IMR-90 (cell line): ENCODE results near the gene TMEM131. TPM values are rescaled to one million over a fixed set of nuclear protein-coding genes. Genes with fewer than 3 reads are reported as not detected.
"Not testable (repeated sequence)": the region's sequence is repeated elsewhere in the genome, so short reads cannot be mapped to it uniquely, and the experiment has no call there.

Source experiments
- ATAC-seq: fragments of 200-7000 bp; cut with Tn5 transposase; 2 replicates; pipeline ENCODE4 v1.9.1; 2020; ENCODE audit warnings: low read depth, mild to moderate bottlenecking, moderate library complexity
- BruUV-seq: library from RNA; stranded (reverse); fragments of 400-500 nt; replicated peaks from 2 replicates; lab custom pipeline; 2021; lab: Mats Ljungman, UMichigan
- CTCF ChIA-PET: fragments of 300-600 bp; formaldehyde crosslinking; extraction: SDS; loops from one replicate; lab custom pipeline; 2021; ENCODE audit warnings: antibody characterized with exemption; lab: Yijun Ruan, JAX
- POLR2A ChIA-PET: fragments of 300-600 bp; sonication (Branson Sonifier 250); formaldehyde crosslinking; loops from one replicate; lab custom pipeline; 2022; ENCODE audit warnings: antibody characterized with exemption; ENCODE audit not compliant: unreplicated experiment; lab: Charles Lee
- DNase-seq: peaks from one replicate; pipeline ENCODE4 v3.0.0; 2013
- H2AFZ ChIP-seq: replicated peaks from 2 replicates; pipeline ENCODE3; 2013; ENCODE audit warnings: low read length, mild to moderate bottlenecking; ENCODE audit not compliant: poor library complexity
- H2AK5ac ChIP-seq: 2 replicates; pipeline ENCODE4 v1.6.1; 2013; ENCODE audit warnings: low read depth, low read length, inconsistent platforms
- H2AK9ac ChIP-seq: replicated peaks from 2 replicates; pipeline ENCODE3; 2013; ENCODE audit warnings: mild to moderate bottlenecking, low read depth, low read length, moderate library complexity; ENCODE audit not compliant: poor library complexity
- H2BK120ac ChIP-seq: 2 replicates; pipeline ENCODE4 v1.6.1; 2013; ENCODE audit warnings: low read depth, low read length, inconsistent platforms
- H2BK15ac ChIP-seq: 3 replicates; pipeline ENCODE4 v1.6.1; 2013; ENCODE audit warnings: low read depth, low read length, inconsistent platforms
- H2BK20ac ChIP-seq: 2 replicates; pipeline ENCODE4 v1.6.1; 2013; ENCODE audit warnings: low read depth, mild to moderate bottlenecking, inconsistent platforms, low read length, moderate library complexity
- H2BK5ac ChIP-seq: 2 replicates; pipeline ENCODE4 v1.6.1; 2013; ENCODE audit warnings: mild to moderate bottlenecking, low read depth, low read length, inconsistent platforms; ENCODE audit not compliant: poor library complexity, severe bottlenecking
- H3K14ac ChIP-seq: replicated peaks from 2 replicates; pipeline ENCODE4 v1.6.1; 2013; ENCODE audit warnings: low read depth, low read length, inconsistent platforms
- H3K18ac ChIP-seq: 2 replicates; pipeline ENCODE4 v1.6.1; 2013; ENCODE audit warnings: low read depth, low read length, control low read depth
- H3K23ac ChIP-seq: 2 replicates; pipeline ENCODE4 v1.6.1; 2013; ENCODE audit warnings: low read depth, low read length, inconsistent platforms
- H3K27ac ChIP-seq: 2 replicates; pipeline ENCODE4 v1.5.1; 2013; ENCODE audit warnings: mild to moderate bottlenecking, control low read depth, low read length; ENCODE audit not compliant: insufficient read depth
- H3K27me3 ChIP-seq: 2 replicates; pipeline ENCODE4 v1.6.1; 2013; ENCODE audit warnings: low read length; ENCODE audit not compliant: control insufficient read depth, insufficient read depth
- H3K36me3 ChIP-seq: 2 replicates; pipeline ENCODE4 v1.6.1; 2013; ENCODE audit warnings: low read length, mixed read lengths; ENCODE audit not compliant: control insufficient read depth, insufficient read depth
- H3K4ac ChIP-seq: 2 replicates; pipeline ENCODE4 v1.6.1; 2013; ENCODE audit warnings: low read depth, low read length, inconsistent platforms
- H3K4me1 ChIP-seq: 2 replicates; pipeline ENCODE4 v1.6.1; 2013; ENCODE audit warnings: low read length, mixed read lengths; ENCODE audit not compliant: control insufficient read depth, insufficient read depth
- H3K4me2 ChIP-seq: 2 replicates; pipeline ENCODE4 v1.6.1; 2013; ENCODE audit warnings: low read depth, mild to moderate bottlenecking, control low read depth, low read length, moderate library complexity
- H3K4me3 ChIP-seq: 2 replicates; pipeline ENCODE4 v1.5.1; 2013; ENCODE audit warnings: low read depth, mild to moderate bottlenecking, control low read depth, low read length, moderate library complexity; ENCODE audit not compliant: insufficient read depth
- H3K56ac ChIP-seq: 2 replicates; pipeline ENCODE4 v1.6.1; 2013; ENCODE audit warnings: low read length, inconsistent platforms; ENCODE audit not compliant: insufficient read depth; ENCODE audit errors: extremely low read depth
- H3K79me1 ChIP-seq, 2 experiments: 2 replicates each; pipeline ENCODE4 v1.6.1; 2013; ENCODE audit warnings: low read length in 2 of 2, inconsistent platforms in 1 of 2, low read depth in 1 of 2
- H3K9ac ChIP-seq: 2 replicates; pipeline ENCODE4 v1.6.1; 2013; ENCODE audit warnings: low read depth, low read length, control low read depth
- H3K9me1 ChIP-seq: 2 replicates; pipeline ENCODE4 v1.6.1; 2013; ENCODE audit warnings: low read length, inconsistent platforms; ENCODE audit not compliant: insufficient read depth
- H3K9me3 ChIP-seq: 2 replicates; pipeline ENCODE4 v1.6.1; 2013; ENCODE audit warnings: low read length; ENCODE audit not compliant: control insufficient read depth, insufficient read depth
- H4K20me1 ChIP-seq: 2 replicates; pipeline ENCODE4 v1.6.1; 2013; ENCODE audit warnings: low read length, inconsistent platforms; ENCODE audit not compliant: insufficient read depth
- H4K5ac ChIP-seq: 2 replicates; pipeline ENCODE4 v1.6.1; 2013; ENCODE audit warnings: mild to moderate bottlenecking, low read depth, low read length, control low read depth
- H4K8ac ChIP-seq, 2 experiments: 2 replicates each; pipeline ENCODE4 v1.6.1; 2013; ENCODE audit warnings: low read depth in 2 of 2, low read length in 2 of 2, control low read depth in 1 of 2, inconsistent platforms in 1 of 2
- H4K91ac ChIP-seq: 2 replicates; pipeline ENCODE4 v1.6.1; 2013; ENCODE audit warnings: low read depth, low read length, inconsistent platforms; ENCODE audit not compliant: insufficient read depth
- whole genome bisulfite sequencing, 2 experiments: methylation state at CpG; one replicate each; pipeline versions ENCODE4 v1.1.5 to v1.1.7; 2013; ENCODE audit warnings: missing lambda C conversion rate in 2 of 2; ENCODE audit not compliant: insufficient read length in 1 of 2; ENCODE audit errors: extremely low coverage in 2 of 2; 5-methylcytosine and 5-hydroxymethylcytosine counted together
- dilution Hi-C: fragments of 300-500 bp; cut with HindIII; formaldehyde crosslinking; loops from one replicate; pipeline ENCODE4 v1.14.3; 2018; ENCODE audit warnings: low sequenced_read_pairs; ENCODE audit not compliant: unreplicated experiment
- in situ Hi-C: fragments of 300-500 bp; cut with MboI; formaldehyde crosslinking; loops from 3 replicates; pipeline ENCODE4 v1.14.3; 2019; ENCODE audit warnings: low sequenced_read_pairs, inconsistent platforms, mixed read lengths
- intact Hi-C: fragments of 100-400 bp; cut with micrococcal nuclease; formaldehyde crosslinking; loops from 2 replicates; pipeline ENCODE4 v1.10.0; 2022
- polyA plus RNA-seq, 3 experiments: library from polyadenylated mRNA; depleted of rRNA; stranded (reverse); fragments of >200 nt; gene quantifications; 2 replicates each; pipeline ENCODE4 v1.2.3, GENCODE V29; 2012; ENCODE audit warnings: low replicate concordance in 1 of 3
- total RNA-seq: library from RNA; depleted of rRNA; stranded (reverse); fragments of >200 nt; gene quantifications from 2 replicates; pipeline ENCODE4 v1.2.3, GENCODE V29; 2012

TMEM131 gene
- total and polyA plus RNA-seq, 2 of the 4 experiments (the other 2 are of a cell fraction) = 13.3 to 14.0 TPM

- no CpG with 5 or more reads among the region's 3 CpGs for WGBS, 2 experiments
- H2BK20ac ChIP-seq, H4K5ac ChIP-seq, H2AK5ac ChIP-seq, H3K27ac ChIP-seq, H2AK9ac ChIP-seq, H2BK120ac ChIP-seq, H3K27me3 ChIP-seq, H2BK5ac ChIP-seq, BruUV-seq, H3K56ac ChIP-seq, DNase-seq, CTCF ChIA-PET, H2AFZ ChIP-seq, dilution Hi-C loops, H3K14ac ChIP-seq, H3K79me1 ChIP-seq, H3K4me2 ChIP-seq, H3K18ac ChIP-seq, H3K4me1 ChIP-seq, in situ Hi-C loops, H3K9me3 ChIP-seq, H3K4ac ChIP-seq, H2BK15ac ChIP-seq, H4K8ac ChIP-seq, H4K91ac ChIP-seq, POLR2A ChIA-PET, H4K20me1 ChIP-seq, H3K36me3 ChIP-seq, H3K9me1 ChIP-seq, H3K23ac ChIP-seq, ATAC-seq, H3K4me3 ChIP-seq, intact Hi-C loops, H3K9ac ChIP-seq: not testable (repeated sequence)
Observed at GRCh38 chr2:97826266-97826847, 169.4 kb downstream of the TMEM131 start.

- H3K27ac ChIP-seq, H2BK120ac ChIP-seq, ATAC-seq, H3K9me1 ChIP-seq, H3K79me1 ChIP-seq, H3K4ac ChIP-seq, H3K56ac ChIP-seq, H4K91ac ChIP-seq, intact Hi-C loops, DNase-seq, H3K4me2 ChIP-seq, in situ Hi-C loops, H4K5ac ChIP-seq, H3K4me1 ChIP-seq, CTCF ChIA-PET, H3K4me3 ChIP-seq, H4K8ac ChIP-seq, H2AK5ac ChIP-seq, H3K14ac ChIP-seq, H3K18ac ChIP-seq, dilution Hi-C loops, H2AK9ac ChIP-seq, H2BK15ac ChIP-seq, H2AFZ ChIP-seq, H3K9me3 ChIP-seq, BruUV-seq, H4K20me1 ChIP-seq, H3K9ac ChIP-seq, H2BK20ac ChIP-seq, H3K36me3 ChIP-seq, H2BK5ac ChIP-seq, POLR2A ChIA-PET, H3K23ac ChIP-seq, H3K27me3 ChIP-seq: not testable (repeated sequence)
- no CpG with 5 or more reads among the region's 2 CpGs for WGBS, 2 experiments
Observed at GRCh38 chr2:97824011-97824410, 171.7 kb downstream of the TMEM131 start.
